ENCODE results near the gene KDM4B.

DNA sequence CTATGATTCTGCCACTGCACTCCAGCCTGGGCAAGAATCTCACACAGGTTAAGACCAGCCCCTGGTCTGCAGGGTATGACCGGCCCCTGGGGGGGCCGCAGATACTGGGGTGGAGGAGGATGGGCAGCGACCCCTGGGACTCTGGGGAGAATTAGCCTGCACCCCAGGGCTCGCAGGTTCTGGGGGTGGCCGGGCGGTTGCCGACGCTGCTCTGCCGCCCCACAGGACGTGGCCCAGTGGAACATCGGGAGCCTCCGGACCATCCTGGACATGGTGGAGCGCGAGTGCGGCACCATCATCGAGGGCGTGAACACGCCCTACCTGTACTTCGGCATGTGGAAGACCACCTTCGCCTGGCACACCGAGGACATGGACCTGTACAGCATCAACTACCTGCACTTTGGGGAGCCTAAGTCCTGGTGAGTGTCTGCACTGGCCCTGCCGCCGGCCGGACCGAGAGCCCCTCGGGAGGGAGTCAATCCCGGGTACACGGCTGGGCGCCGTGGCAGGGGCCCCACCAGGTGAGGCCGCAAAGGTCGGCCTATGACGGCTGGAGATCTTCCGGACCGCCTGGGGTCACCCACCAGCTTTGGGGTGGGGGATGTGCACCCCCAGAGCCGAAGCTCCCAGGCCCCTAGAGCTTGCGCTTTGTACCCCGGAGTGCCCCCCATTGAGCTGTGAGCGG lies 78.5 kb downstream of the KDM4B start:
- TF ChIP-seq, protein P1, sequence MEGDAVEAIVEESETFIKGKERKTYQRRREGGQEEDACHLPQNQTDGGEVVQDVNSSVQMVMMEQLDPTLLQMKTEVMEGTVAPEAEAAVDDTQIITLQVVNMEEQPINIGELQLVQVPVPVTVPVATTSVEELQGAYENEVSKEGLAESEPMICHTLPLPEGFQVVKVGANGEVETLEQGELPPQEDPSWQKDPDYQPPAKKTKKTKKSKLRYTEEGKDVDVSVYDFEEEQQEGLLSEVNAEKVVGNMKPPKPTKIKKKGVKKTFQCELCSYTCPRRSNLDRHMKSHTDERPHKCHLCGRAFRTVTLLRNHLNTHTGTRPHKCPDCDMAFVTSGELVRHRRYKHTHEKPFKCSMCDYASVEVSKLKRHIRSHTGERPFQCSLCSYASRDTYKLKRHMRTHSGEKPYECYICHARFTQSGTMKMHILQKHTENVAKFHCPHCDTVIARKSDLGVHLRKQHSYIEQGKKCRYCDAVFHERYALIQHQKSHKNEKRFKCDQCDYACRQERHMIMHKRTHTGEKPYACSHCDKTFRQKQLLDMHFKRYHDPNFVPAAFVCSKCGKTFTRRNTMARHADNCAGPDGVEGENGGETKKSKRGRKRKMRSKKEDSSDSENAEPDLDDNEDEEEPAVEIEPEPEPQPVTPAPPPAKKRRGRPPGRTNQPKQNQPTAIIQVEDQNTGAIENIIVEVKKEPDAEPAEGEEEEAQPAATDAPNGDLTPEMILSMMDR (IDR thresholded peaks at IDR 0.05) = no peak
- no peak for TF ChIP-seq POLR2A (IDR thresholded peaks at IDR 0.05)
